AG10803 (cell line): Measurements from ENCODE around the gene HES6.
A peak's percentile ranks its signal among the peaks of the same experiment; 100 is the strongest.

Source experiments
- DNase-seq: peaks from one replicate; pipeline ENCODE4 v3.0.0; 2010; ENCODE audit warnings: low read depth
- H3K4me3 ChIP-seq: 2 replicates; pipeline ENCODE4 v1.5.1; 2011; ENCODE audit warnings: mild to moderate bottlenecking, low read length, control low read depth
- CTCF ChIP-seq: conservative IDR thresholded peaks from 2 replicates; pipeline ENCODE4 v1.5.1; 2011; ENCODE audit warnings: mild to moderate bottlenecking, low read length, control low read depth, inconsistent platforms

Gene HES6

GRCh38 chr2:238256594-238257104 lies 16.8 kb upstream of the HES6 start:
- TF ChIP-seq CTCF, result peak; percentile 57
- no peak overlapping the region for H3K4me3 ChIP-seq
- peak; percentile 55 for DNase-seq

GRCh38 chr2:238256111-238256510 lies 16.3 kb upstream of the HES6 start:
- no peak for TF ChIP-seq CTCF
- DNase-seq, result no peak
- H3K4me3 ChIP-seq, result no peak overlapping the region

GRCh38 chr2:238255636-238256035 lies 15.8 kb upstream of the HES6 start:
- no peak for TF ChIP-seq CTCF
- no peak for DNase-seq
- H3K4me3 ChIP-seq, result no peak overlapping the region

- no peak for TF ChIP-seq CTCF
- no peak overlapping the region for H3K4me3 ChIP-seq
- DNase-seq, result no peak
Observed at GRCh38 chr2:238255151-238255551, 15.3 kb upstream of the HES6 start.

GRCh38 chr2:238254095-238254723 lies 14.4 kb upstream of the HES6 start:
- no peak overlapping the region for H3K4me3 ChIP-seq
- no peak for DNase-seq
- TF ChIP-seq CTCF, result no peak

- TF ChIP-seq CTCF, result no peak
- no peak overlapping the region for H3K4me3 ChIP-seq
- no peak for DNase-seq
Observed at GRCh38 chr2:238252766-238253630, 13.2 kb upstream of the HES6 start.

- no peak for TF ChIP-seq CTCF
- H3K4me3 ChIP-seq, result no peak overlapping the region
- no peak for DNase-seq
Observed at GRCh38 chr2:238251986-238252385, 12.1 kb upstream of the HES6 start.
